HEK293T (cell line): ENCODE results near the gene APLNR.

ENCODE experiments used
- CTCF ChIA-PET: fragments of 350-600 bp; formaldehyde crosslinking; extraction: SDS; loops from one replicate; lab custom pipeline; 2021; ENCODE audit warnings: antibody characterized with exemption, inconsistent platforms; lab: Yijun Ruan, JAX
- POLR2A ChIA-PET: fragments of 350-600 bp; formaldehyde crosslinking; extraction: SDS; loops from one replicate; lab custom pipeline; 2020; ENCODE audit warnings: antibody characterized with exemption, inconsistent platforms; lab: Yijun Ruan, JAX
- DNase-seq: peaks from one replicate; pipeline ENCODE4 v3.0.0; 2012; ENCODE audit warnings: mixed read lengths; ENCODE audit errors: extremely low spot score
- ARNT ChIP-seq: fragments of 450-650 bp; IDR thresholded peaks from 2 replicates; pipeline ENCODE4 v1.6.1; 2017; ENCODE audit warnings: mild to moderate bottlenecking
- BHLHE40 ChIP-seq: fragments of 450-650 bp; IDR thresholded peaks from 2 replicates; pipeline ENCODE4 v1.6.1; 2016; ENCODE audit warnings: mild to moderate bottlenecking, moderate library complexity, borderline replicate concordance
- CTBP1 ChIP-seq: fragments of 450-650 bp; IDR thresholded peaks from 2 replicates; pipeline ENCODE4 v1.6.1; 2016; ENCODE audit warnings: borderline replicate concordance
- ELF4 ChIP-seq: fragments of 450-650 bp; IDR thresholded peaks from 2 replicates; pipeline ENCODE4 v1.6.1; 2017; ENCODE audit warnings: antibody characterized with exemption
- FOXA1 ChIP-seq: fragments of 450-650 bp; IDR thresholded peaks from 2 replicates; pipeline ENCODE4 v1.6.1; 2016; ENCODE audit warnings: mild to moderate bottlenecking
- FOXK2 ChIP-seq: fragments of 450-650 bp; IDR thresholded peaks from 2 replicates; pipeline ENCODE4 v1.6.1; 2016; ENCODE audit warnings: mild to moderate bottlenecking
- FOXM1 ChIP-seq: fragments of 450-650 bp; IDR thresholded peaks from 2 replicates; pipeline ENCODE4 v1.6.1; 2017; ENCODE audit warnings: mild to moderate bottlenecking, borderline replicate concordance
- HDGF ChIP-seq: fragments of 450-650 bp; IDR thresholded peaks from 2 replicates; pipeline ENCODE4 v1.6.1; 2017; ENCODE audit warnings: antibody characterized with exemption, borderline replicate concordance
- L3MBTL2 ChIP-seq: fragments of 450-650 bp; conservative IDR thresholded peaks from 2 replicates; pipeline ENCODE4 v1.6.1; 2016; ENCODE audit warnings: mild to moderate bottlenecking
- LEF1 ChIP-seq: fragments of 450-650 bp; IDR thresholded peaks from 2 replicates; pipeline ENCODE4 v1.6.1; 2017; ENCODE audit warnings: mild to moderate bottlenecking, borderline replicate concordance
- NFRKB ChIP-seq: fragments of 450-650 bp; IDR thresholded peaks from 2 replicates; pipeline ENCODE4 v1.6.1; 2016; ENCODE audit warnings: mild to moderate bottlenecking, moderate library complexity
- SP1 ChIP-seq: fragments of 450-650 bp; IDR thresholded peaks from 2 replicates; pipeline ENCODE4 v1.6.1; 2017
- SUZ12 ChIP-seq: fragments of 450-650 bp; IDR thresholded peaks from 2 replicates; pipeline ENCODE4 v1.6.1; 2016; ENCODE audit warnings: mild to moderate bottlenecking
- TARDBP ChIP-seq: fragments of 450-650 bp; IDR thresholded peaks from 2 replicates; pipeline ENCODE4 v1.6.1; 2016
- ZNF384 ChIP-seq: fragments of 450-650 bp; IDR thresholded peaks from 2 replicates; pipeline ENCODE4 v1.6.1; 2016
- TF ChIP-seq, protein P1 (sequence below): fragments of 450-650 bp; IDR thresholded peaks from 2 replicates; pipeline ENCODE4 v1.6.1; 2016

Gene APLNR

DNA sequence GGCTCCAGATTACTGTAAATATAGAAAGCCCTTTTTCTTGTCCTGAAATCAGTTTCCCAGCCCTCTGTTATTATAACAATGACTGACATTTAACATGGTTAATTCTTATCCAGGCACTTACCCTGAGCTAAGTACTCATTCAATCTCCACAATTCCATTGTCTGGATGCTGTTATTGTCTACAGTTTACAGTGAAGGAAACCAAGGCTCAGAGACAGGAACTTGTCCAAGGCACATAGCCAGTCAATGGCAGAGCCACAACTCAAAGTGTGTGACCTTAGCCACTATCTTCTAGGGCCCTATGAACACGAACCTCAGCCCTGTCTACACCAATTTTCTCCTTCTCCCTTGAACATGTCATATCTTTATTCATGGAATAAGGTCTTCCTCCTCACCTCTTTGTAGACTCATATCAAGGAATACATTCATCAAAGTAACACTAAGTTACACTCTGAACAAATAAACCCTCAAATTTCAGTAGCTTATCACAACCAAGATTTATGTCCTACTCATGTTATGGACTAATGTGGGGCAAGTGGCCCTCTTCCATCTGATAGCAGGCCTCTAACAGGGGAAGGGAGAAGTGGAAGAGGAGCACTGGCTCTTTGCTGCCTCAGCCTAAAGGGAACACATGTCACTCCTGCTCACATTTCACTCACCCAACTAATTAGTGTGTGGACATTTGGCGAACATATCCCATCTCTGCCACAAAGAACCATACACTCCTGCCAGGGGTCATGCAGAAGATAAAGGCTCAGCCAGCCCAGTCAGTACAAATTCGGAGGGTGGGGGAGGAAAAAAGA, 39.3 kb upstream of the APLNR start:
- ChIA-PET POLR2A (no interaction called here), CTCF (no interaction called here)
- TF ChIP-seq, protein P1, sequence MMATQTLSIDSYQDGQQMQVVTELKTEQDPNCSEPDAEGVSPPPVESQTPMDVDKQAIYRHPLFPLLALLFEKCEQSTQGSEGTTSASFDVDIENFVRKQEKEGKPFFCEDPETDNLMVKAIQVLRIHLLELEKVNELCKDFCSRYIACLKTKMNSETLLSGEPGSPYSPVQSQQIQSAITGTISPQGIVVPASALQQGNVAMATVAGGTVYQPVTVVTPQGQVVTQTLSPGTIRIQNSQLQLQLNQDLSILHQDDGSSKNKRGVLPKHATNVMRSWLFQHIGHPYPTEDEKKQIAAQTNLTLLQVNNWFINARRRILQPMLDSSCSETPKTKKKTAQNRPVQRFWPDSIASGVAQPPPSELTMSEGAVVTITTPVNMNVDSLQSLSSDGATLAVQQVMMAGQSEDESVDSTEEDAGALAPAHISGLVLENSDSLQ = no peak
- TF ChIP-seq HDGF (no peak), TARDBP (no peak), BHLHE40 (no peak), ELF4 (no peak), ZNF384 (no peak), NFRKB (no peak), ARNT (no peak), FOXM1 (no peak), CTBP1 (no peak), FOXK2 (no peak), SP1 (no peak), LEF1 (no peak), SUZ12 (no peak), L3MBTL2 (no peak), FOXA1 (no peak)
- no peak for DNase-seq

DNA sequence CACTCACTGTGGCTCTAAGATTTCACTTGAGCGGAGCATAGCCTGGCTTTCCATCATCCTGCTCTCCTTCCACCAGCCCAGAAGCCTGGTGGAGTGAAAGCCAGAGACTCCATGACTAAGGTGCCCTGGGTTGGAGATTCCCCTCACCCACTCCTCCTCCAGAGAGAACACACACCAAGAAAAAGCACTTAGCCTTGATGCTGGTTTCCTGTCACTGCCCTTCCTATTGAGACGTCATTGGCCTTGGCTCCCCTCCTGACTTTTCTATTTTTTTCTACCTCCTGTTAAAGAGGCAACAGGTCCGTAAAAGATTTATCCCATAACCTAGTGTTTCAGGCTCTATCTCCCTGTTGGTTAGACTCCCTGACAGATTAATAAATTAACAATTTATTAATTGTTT, 38.5 kb upstream of the APLNR start:
- TF ChIP-seq LEF1 (no peak), ELF4 (no peak), ZNF384 (no peak), HDGF (no peak), FOXA1 (no peak), FOXK2 (no peak), TARDBP (no peak), FOXM1 (no peak), ARNT (no peak), CTBP1 (no peak), SUZ12 (no peak), L3MBTL2 (no peak), BHLHE40 (no peak)
- TF ChIP-seq, protein P1 = no peak
- DNase-seq = no peak
- CTCF ChIA-PET = no interaction called here
- POLR2A ChIA-PET = no interaction called here

- ChIA-PET CTCF (no interaction called here), POLR2A (no interaction called here)
Observed at GRCh38 chr11:57274904-57275498, 38.0 kb upstream of the APLNR start.

GRCh38 chr11:57273448-57274058, 36.5 kb upstream of the APLNR start:
- POLR2A ChIA-PET = no interaction called here
- no peak for TF ChIP-seq TARDBP
- no peak for TF ChIP-seq CTBP1
- no peak for TF ChIP-seq NFRKB
- no peak for TF ChIP-seq SP1
- TF ChIP-seq L3MBTL2 = no peak
- TF ChIP-seq FOXM1 = no peak
- TF ChIP-seq HDGF = no peak
- TF ChIP-seq LEF1 = no peak
- no peak for TF ChIP-seq BHLHE40
- TF ChIP-seq FOXK2 = no peak
- no peak for TF ChIP-seq ARNT
- TF ChIP-seq ELF4 = no peak
- TF ChIP-seq FOXA1 = no peak
- no peak for TF ChIP-seq SUZ12
- DNase-seq = no peak
- CTCF ChIA-PET = interaction anchor here (0.6 kb wide), 1 partner anchor 24 kb away, joined by 4 read pairs; no protein-coding TSS in a partner anchor

More at GRCh38 chr11:57274904-57275498, 38.0 kb upstream of the APLNR start:
- DNase-seq = no peak
- TF ChIP-seq SUZ12 = no peak
- TF ChIP-seq ZNF384 = no peak
- TF ChIP-seq FOXA1 = no peak
- no peak for TF ChIP-seq TARDBP
- TF ChIP-seq, protein P1 = no peak
- no peak for TF ChIP-seq ELF4
- TF ChIP-seq FOXM1 = no peak
- no peak for TF ChIP-seq SP1

DNA sequence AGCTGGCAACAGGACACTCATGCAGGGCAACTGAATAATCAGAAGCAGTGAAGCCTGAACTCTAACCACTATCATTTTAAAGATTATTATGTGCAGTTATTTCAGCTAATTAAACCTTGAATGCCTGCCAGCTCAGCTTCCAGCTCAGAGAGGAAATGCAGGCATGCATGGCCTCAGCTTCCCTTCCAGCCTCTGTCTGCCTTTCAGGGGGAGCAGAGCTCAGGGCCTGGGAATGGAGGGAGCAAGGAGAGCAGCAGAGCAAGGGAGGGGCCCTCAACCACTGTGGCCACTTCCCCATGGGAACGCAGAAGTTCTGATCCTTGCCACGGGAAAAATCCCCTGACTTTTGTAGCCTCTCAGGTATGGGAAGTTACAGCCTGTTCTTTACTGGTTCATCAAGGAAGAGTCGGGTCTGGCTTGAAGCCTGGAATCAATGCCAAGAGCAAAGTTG, 32.5 kb upstream of the APLNR start:
- ChIA-PET CTCF (interaction anchor here (1.2 kb wide), 1 partner anchor 21 kb away, joined by 4 read pairs; no protein-coding TSS in a partner anchor), POLR2A (interaction anchor here (0.9 kb wide), 1 partner anchor 66 kb away, joined by 3 read pairs; the partner anchor contains the start of gene SSRP1)
- TF ChIP-seq SP1 (no peak), L3MBTL2 (no peak), CTBP1 (no peak), FOXK2 (no peak), LEF1 (no peak), SUZ12 (no peak), TARDBP (no peak)
- no peak for DNase-seq
